ENCODE results near the gene P3H3.
"Not testable (repeated sequence)": the region's sequence is repeated elsewhere in the genome, so short reads cannot be mapped to it uniquely, and the experiment has no call there.

Gene P3H3

GRCh38 chr12:6887460-6887859 lies 59.3 kb downstream of the P3H3 start:
- DNase-seq, result no peak
- Histone ChIP-seq H3K9me3 (no peaks in the 10 kb centered on the region), H3K4me1 (peaks cover 0 to 15% (median 5%) of the 10 kb centered on the region in 4 donors), H3K27ac (no peak overlapping the region), H3K4me3 (no peak overlapping the region), H3K36me3 (peaks cover 8 to 34% (median 21%) of the 10 kb centered on the region in 3 donors), H3K27me3 (peaks cover 0 to 3% of the 10 kb centered on the region in 2 donors)
- no peak for TF ChIP-seq CTCF (IDR thresholded peaks at IDR 0.05)
- intact Hi-C loops (cut with DNase I; ENCODE audit: low total_unique reads), result no loop called here

GRCh38 chr12:6888360-6888759 lies 60.2 kb downstream of the P3H3 start:
- Histone ChIP-seq H3K27ac (no peak overlapping the region), H3K27me3 (peaks cover 0 to 3% of the 10 kb centered on the region in 2 donors), H3K4me3 (no peak overlapping the region), H3K36me3 (peaks cover 8 to 25% (median 14%) of the 10 kb centered on the region in 3 donors), H3K9me3 (no peaks in the 10 kb centered on the region), H3K4me1 (peaks cover 0 to 15% (median 5%) of the 10 kb centered on the region in 4 donors)
- intact Hi-C loops (cut with DNase I; ENCODE audit: low total_unique reads), result no loop called here
- TF ChIP-seq CTCF (IDR thresholded peaks at IDR 0.05), result no peak
- no peak for DNase-seq

- intact Hi-C loops (cut with DNase I; ENCODE audit: low total_unique reads); H3K4me3 ChIP-seq; H3K9me3 ChIP-seq; H3K27ac ChIP-seq; H3K27me3 ChIP-seq; DNase-seq: not testable (repeated sequence)
- Histone ChIP-seq H3K36me3 (peaks cover 6 to 20% (median 11%) of the 10 kb centered on the region in 3 donors), H3K4me1 (peaks cover 0 to 15% (median 5%) of the 10 kb centered on the region in 4 donors)
Measured at GRCh38 chr12:6888794-6889193, 60.6 kb downstream of the P3H3 start.

Measured in tibial artery (tissue), 4 donors.